ENCODE results near the gene SSBP4. TPM values are rescaled to one million over a fixed set of nuclear protein-coding genes. Genes with fewer than 3 reads are reported as not detected.

The SSBP4 gene
- total and polyA plus RNA-seq, 2 donors (not counting 3 experiments of a cell fraction or from before 2014, with no cell fraction given): 89.6 to 151 TPM

DNA sequence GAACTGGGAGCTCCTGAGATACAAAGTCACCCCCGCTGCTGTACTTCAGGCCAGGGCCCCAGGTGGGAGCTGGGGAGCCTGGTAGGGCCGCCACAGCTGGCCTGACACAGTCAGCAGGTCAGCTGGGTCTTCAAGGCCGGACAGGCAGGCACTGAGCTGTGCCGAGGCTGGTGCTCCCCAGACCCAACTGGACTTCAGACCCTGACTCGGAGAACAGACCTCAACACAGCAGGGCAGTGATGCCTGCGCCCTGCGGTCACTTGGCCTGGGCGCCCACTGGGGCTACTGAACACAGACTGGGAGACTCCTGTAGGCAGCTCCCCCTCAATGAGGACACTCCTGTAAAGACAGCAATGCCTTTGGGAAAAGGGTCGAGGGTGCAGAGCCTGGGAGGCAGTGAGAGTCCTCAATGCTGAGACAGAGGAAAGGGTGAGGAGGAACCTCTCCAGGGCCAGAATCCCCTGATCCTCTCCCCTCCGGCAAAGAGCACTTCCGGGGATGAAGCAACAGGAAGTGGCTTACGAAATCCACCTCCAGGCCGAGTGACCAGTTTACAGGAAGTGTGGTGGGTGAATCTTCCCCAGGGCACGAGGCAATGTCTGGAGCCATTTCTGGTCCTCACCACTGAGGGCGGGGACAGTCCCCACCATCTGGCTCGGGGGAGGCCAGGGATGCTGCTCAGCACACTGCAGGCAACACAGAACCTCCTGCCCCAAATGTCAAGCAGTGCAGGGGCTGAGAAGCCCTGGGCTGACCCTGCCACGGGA lies 59.5 kb downstream of the SSBP4 start:
- H3K79me2 ChIP-seq (ENCODE audit: control insufficient read depth, insufficient read depth, low read length): peaks cover 42% of the 10 kb centered on the region
- dilution Hi-C loops (cut with MboI; ENCODE audit: extremely low pct_ligation_motif_present, low sequenced_read_pairs): no loop called here
- H3K36me3 ChIP-seq (ENCODE audit: control insufficient read depth in 2 of 2, extremely low read depth in 1 of 2, insufficient read depth in 2 of 2, low read length in 2 of 2): no peaks in the 10 kb centered on the region
- no peaks in the 10 kb centered on the region for H3K27me3 ChIP-seq (ENCODE audit: control insufficient read depth in 2 of 2, insufficient read depth in 2 of 2, low read length in 2 of 2)
- TF ChIP-seq JUN (IDR thresholded peaks at IDR 0.05; ENCODE audit: borderline replicate concordance, insufficient read depth, insufficient read length, low read depth) (no peak), GATA2 (IDR thresholded peaks at IDR 0.05; ENCODE audit: insufficient read depth, insufficient read length, low read depth, low read length) (no peak), POLR2AphosphoS5 (IDR thresholded peaks at IDR 0.05; ENCODE audit: insufficient read depth, low read depth, low read length) (no peak), FOS (IDR thresholded peaks at IDR 0.05; ENCODE audit: borderline replicate concordance, insufficient read depth, low read length) (no peak), MAX (IDR thresholded peaks at IDR 0.05; ENCODE audit: insufficient read depth, insufficient read length) (no peak), POLR2A (IDR thresholded peaks at IDR 0.05; ENCODE audit: low read depth, low read length) (no peak), MYC (IDR thresholded peaks at IDR 0.05; ENCODE audit: low read depth, low read length) (no peak), CTCF (IDR thresholded peaks at IDR 0.05; ENCODE audit: extremely low read depth in 1 of 2, insufficient read depth in 1 of 2, low read depth in 1 of 2, low read length in 2 of 2) (no peak), EZH2 (IDR thresholded peaks at IDR 0.05; ENCODE audit: borderline replicate concordance, low read depth, low read length, severe bottlenecking) (no peak)
- H3K9me1 ChIP-seq (replicated peaks; ENCODE audit: control insufficient read depth, extremely low read depth, insufficient read depth, low read length): no peaks in the 10 kb centered on the region
- H4K20me1 ChIP-seq (replicated peaks; ENCODE audit: control insufficient read depth, extremely low read depth, insufficient read depth, low read length): no peaks in the 10 kb centered on the region
- H2AFZ ChIP-seq (ENCODE audit: low read depth, low read length): no peak overlapping the region
- BruUV-seq (replicated peaks): no TSS peak
- intact Hi-C loops (cut with micrococcal nuclease): no loop called here
- peaks cover 19% of the 10 kb centered on the region for H3K4me1 ChIP-seq (ENCODE audit: control insufficient read depth, extremely low read depth, insufficient read depth, low read length)
- CTCF ChIA-PET: interaction anchor here (0.6 to 1.5 kb wide), 3 partner anchors 9 to 87 kb away, joined by 4 to 8 read pairs (median 4); no protein-coding TSS in a partner anchor
- POLR2A ChIA-PET: no interaction called here
- DNase-seq (ENCODE audit: low read depth, low spot score): no peak
- no peak overlapping the region for H3K27ac ChIP-seq (ENCODE audit: insufficient read depth, low read depth, low read length)
- H3K9me3 ChIP-seq (replicated peaks; ENCODE audit: control insufficient read depth, insufficient read depth, low read length): no peaks in the 10 kb centered on the region
- no peak for FAIRE-seq
- H3K4me2 ChIP-seq (ENCODE audit: insufficient read depth, low read length): no peak overlapping the region
- no peak overlapping the region for H3K4me3 ChIP-seq (replicated peaks in 1 of 3; ENCODE audit: insufficient read depth in 1 of 3, low read depth in 1 of 3, low read length in 3 of 3)
- no peak overlapping the region for H3K9ac ChIP-seq (replicated peaks; ENCODE audit: extremely low read depth, insufficient read depth, low read length)
